ENCODE results near the gene TCEAL4. TPM values are rescaled to one million over a fixed set of nuclear protein-coding genes. Genes with fewer than 3 reads are reported as not detected.

TCEAL4 gene
- total and polyA plus RNA-seq, 7 donors: 54.8 to 366 (median 127) TPM

- DNase-seq: no peak
- intact Hi-C loops (cut with DNase I): no loop called here
- peak overlapping the region; percentile 39 to 65 (median 46) for H3K27ac ChIP-seq
- no peak overlapping the region for H3K4me3 ChIP-seq
- H3K27me3 ChIP-seq: no peaks in the 10 kb centered on the region
- no peaks in the 10 kb centered on the region for H3K4me1 ChIP-seq
- H3K9me3 ChIP-seq: no peaks in the 10 kb centered on the region
- TF ChIP-seq POLR2AphosphoS5 (IDR thresholded peaks at IDR 0.05) (peak in 1 of 4 donors; percentile 11), EP300 (IDR thresholded peaks at IDR 0.05) (no peak)
- H3K36me3 ChIP-seq: no peaks in the 10 kb centered on the region
Measured at GRCh38 chrX:103538728-103539127, 46.6 kb upstream of the TCEAL4 start.

GRCh38 chrX:103539695-103540094, 45.6 kb upstream of the TCEAL4 start:
- Histone ChIP-seq H3K27me3 (peaks cover 0 to 3% (median 0%) of the 10 kb centered on the region in 3 donors), H3K36me3 (no peaks in the 10 kb centered on the region), H3K27ac (peak overlapping the region; percentile 39 to 65 (median 46)), H3K4me3 (no peak overlapping the region), H3K4me1 (no peaks in the 10 kb centered on the region), H3K9me3 (no peaks in the 10 kb centered on the region)
- 77 to 84% methylated on average over 2 of the region's 2 CpGs for WGBS, 2 donors
- no peak for TF ChIP-seq POLR2AphosphoS5 (IDR thresholded peaks at IDR 0.05)
- TF ChIP-seq CTCF (IDR thresholded peaks at IDR 0.05): no peak
- no peak for TF ChIP-seq POLR2A (IDR thresholded peaks at IDR 0.05)
- TF ChIP-seq EP300 (IDR thresholded peaks at IDR 0.05): no peak
- intact Hi-C loops (cut with DNase I): no loop called here
- no peak for DNase-seq

- Histone ChIP-seq H3K27ac (peak overlapping the region; percentile 39 to 65 (median 46)), H3K4me1 (no peaks in the 10 kb centered on the region)
Measured at GRCh38 chrX:103540145-103540544, 45.2 kb upstream of the TCEAL4 start.

GRCh38 chrX:103549916-103550315, 35.4 kb upstream of the TCEAL4 start:
- Histone ChIP-seq H3K4me1 (no peaks in the 10 kb centered on the region), H3K4me3 (no peak overlapping the region), H3K36me3 (no peaks in the 10 kb centered on the region), H3K9me3 (no peaks in the 10 kb centered on the region), H3K27me3 (no peaks in the 10 kb centered on the region), H3K27ac (no peak overlapping the region)
- intact Hi-C loops (cut with DNase I): no loop called here
- no peak for DNase-seq
- TF ChIP-seq EP300 (IDR thresholded peaks at IDR 0.05) (no peak), POLR2A (IDR thresholded peaks at IDR 0.05) (no peak), POLR2AphosphoS5 (IDR thresholded peaks at IDR 0.05) (no peak), CTCF (IDR thresholded peaks at IDR 0.05) (no peak)
- 71 to 75% methylated on average over 3 of the region's 3 CpGs for WGBS, 2 donors

More at GRCh38 chrX:103540145-103540544, 45.2 kb upstream of the TCEAL4 start:
- Histone ChIP-seq H3K36me3 (no peaks in the 10 kb centered on the region), H3K4me3 (no peak overlapping the region), H3K9me3 (no peaks in the 10 kb centered on the region), H3K27me3 (peaks cover 0 to 3% (median 0%) of the 10 kb centered on the region in 3 donors)
- DNase-seq: no peak
- TF ChIP-seq POLR2AphosphoS5 (IDR thresholded peaks at IDR 0.05): no peak
- TF ChIP-seq POLR2A (IDR thresholded peaks at IDR 0.05): no peak
- no peak for TF ChIP-seq CTCF (IDR thresholded peaks at IDR 0.05)
- no peak for TF ChIP-seq EP300 (IDR thresholded peaks at IDR 0.05)
- intact Hi-C loops (cut with DNase I): no loop called here

GRCh38 chrX:103550415-103551051, 34.8 kb upstream of the TCEAL4 start:
- Histone ChIP-seq H3K4me3 (no peak overlapping the region), H3K9me3 (no peaks in the 10 kb centered on the region), H3K27ac (no peak overlapping the region), H3K27me3 (no peaks in the 10 kb centered on the region), H3K4me1 (no peaks in the 10 kb centered on the region), H3K36me3 (no peaks in the 10 kb centered on the region)
- no peak for DNase-seq
- intact Hi-C loops (cut with DNase I): no loop called here
- no peak for TF ChIP-seq CTCF (IDR thresholded peaks at IDR 0.05)
- no peak for TF ChIP-seq EP300 (IDR thresholded peaks at IDR 0.05)
- no peak for TF ChIP-seq POLR2A (IDR thresholded peaks at IDR 0.05)
- no peak for TF ChIP-seq POLR2AphosphoS5 (IDR thresholded peaks at IDR 0.05)
- WGBS, 2 donors: 65 to 77% methylated on average over 3 of the region's 3 CpGs

Measured in sigmoid colon (tissue), 7 donors.